GM12872 (cell line): ENCODE results near the gene CHN1.

ENCODE experiments used
- CTCF ChIP-seq: IDR thresholded peaks from 3 replicates; pipeline ENCODE4 v1.5.1; 2011; ENCODE audit warnings: low read depth, mild to moderate bottlenecking, low read length, moderate library complexity; ENCODE audit not compliant: insufficient read depth

CHN1 gene

GRCh38 chr2:174964404-174964803 is 40.8 kb downstream of the CHN1 start:
- no peak for TF ChIP-seq CTCF

DNA sequence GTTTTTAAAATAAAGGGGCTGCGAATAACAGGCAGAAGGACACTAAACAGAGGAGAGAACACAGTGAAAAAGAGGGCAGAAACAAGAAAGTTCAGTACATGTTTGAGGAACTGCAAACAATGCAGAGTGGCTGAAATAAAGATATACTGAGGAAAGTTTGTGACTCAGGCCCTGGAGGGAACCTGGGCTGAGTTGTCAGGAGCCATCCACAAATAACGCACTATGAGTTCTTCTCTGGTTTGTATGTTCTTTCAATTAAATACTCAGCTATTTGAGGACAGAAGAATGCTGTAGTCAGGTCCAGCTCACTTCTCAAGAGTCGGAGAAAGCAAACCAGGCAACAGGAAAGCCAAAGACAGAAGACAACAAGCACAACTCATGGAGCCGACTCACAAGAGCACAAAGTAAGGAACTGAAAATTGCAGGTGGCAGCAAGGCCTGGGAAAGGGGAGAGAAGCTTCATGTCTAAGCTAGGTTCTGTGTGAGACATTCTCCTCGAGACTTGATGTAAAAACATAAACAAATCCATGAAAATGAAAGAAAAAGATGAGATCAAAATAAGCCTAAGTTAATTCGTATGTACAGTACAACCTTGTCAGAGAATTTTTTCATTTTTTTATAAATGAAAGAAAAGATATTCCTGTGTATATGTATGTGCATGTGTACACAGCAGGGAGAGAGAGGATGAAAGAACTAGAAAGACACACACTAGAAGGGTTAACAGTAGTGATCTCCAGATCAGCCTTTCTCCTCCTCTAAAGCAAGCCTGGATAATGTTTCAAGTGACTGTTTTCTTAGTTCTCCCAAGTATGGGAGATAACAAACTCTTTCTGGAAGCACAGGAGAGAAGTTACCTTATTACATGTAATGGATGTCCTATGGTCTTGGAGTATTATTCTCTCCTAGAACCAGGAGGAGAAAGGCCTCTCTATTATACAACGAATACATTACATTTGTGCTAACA is 41.5 kb downstream of the CHN1 start:
- TF ChIP-seq CTCF = no peak

- no peak for TF ChIP-seq CTCF
These were observed 45.4 kb downstream of the CHN1 start for GRCh38 chr2:174959787-174960186.

GRCh38 chr2:174957050-174957449 is 48.1 kb downstream of the CHN1 start:
- no peak for TF ChIP-seq CTCF

DNA sequence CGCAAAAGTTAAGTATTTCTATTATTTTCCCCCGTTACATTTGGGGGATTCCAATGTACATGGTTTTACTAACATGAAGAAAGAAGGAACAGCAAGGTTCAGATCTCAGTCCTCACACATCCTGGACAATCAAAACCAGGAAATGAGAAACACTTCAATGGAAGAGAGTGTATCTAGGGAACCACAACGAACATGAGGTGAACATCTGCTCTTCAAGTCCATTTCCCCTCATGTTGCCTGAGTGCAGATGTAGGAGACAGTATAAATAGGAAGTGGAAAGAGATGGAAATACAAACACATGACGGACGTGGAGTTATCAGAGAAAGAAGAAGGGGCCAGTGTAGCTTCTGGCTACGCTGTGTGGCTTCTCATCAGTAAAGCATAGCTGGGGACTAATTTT is 52.6 kb downstream of the CHN1 start:
- no peak for TF ChIP-seq CTCF

GRCh38 chr2:174951745-174952144 is 53.4 kb downstream of the CHN1 start:
- no peak for TF ChIP-seq CTCF

- no peak for TF ChIP-seq CTCF
These were observed 55.0 kb downstream of the CHN1 start for GRCh38 chr2:174949988-174950687.
